ENCODE data around the gene B3GALT2. TPM values are rescaled to one million over a fixed set of nuclear protein-coding genes. Genes with fewer than 3 reads are reported as not detected.
A peak's percentile ranks its signal among the peaks of the same experiment; 100 is the strongest.

The B3GALT2 gene
- total RNA-seq, 2 donors from 2014 or later: 0.33 to 0.52 TPM

DNA sequence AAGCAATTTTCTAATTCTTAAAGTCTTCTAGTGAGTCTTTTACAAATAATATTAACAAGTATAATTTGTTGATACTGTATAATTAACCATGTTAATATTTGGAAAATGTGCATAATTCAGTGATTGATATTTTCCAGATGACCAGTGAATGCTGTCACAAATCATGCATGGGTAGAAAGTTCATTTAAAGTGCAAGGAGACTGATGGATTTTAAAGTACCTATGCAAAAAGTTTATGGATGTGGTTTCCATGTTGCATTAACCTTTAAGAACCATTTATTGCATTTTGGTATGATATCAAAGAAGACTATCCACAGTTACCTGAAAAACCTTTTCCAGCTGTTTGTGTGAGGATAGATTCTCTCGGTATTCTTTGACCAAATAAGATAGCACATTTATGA lies 41.4 kb downstream of the B3GALT2 start:
- Histone ChIP-seq H3K9me3 (no peaks in the 10 kb centered on the region), H3K4me1 (no peaks in the 10 kb centered on the region), H3K27me3 (no peaks in the 10 kb centered on the region), H3K36me3 (replicated peaks in 1 of 2; ENCODE audit: insufficient read depth in 1 of 2, low read depth in 2 of 2) (peaks cover 0 to 11% of the 10 kb centered on the region in 2 donors), H3K27ac (no peak overlapping the region), H3K4me3 (no peak overlapping the region)
- DNase-seq (no peak), ATAC-seq (no peak)
- intact Hi-C loops (cut with DNase I): no loop called here
- TF ChIP-seq, protein P1, sequence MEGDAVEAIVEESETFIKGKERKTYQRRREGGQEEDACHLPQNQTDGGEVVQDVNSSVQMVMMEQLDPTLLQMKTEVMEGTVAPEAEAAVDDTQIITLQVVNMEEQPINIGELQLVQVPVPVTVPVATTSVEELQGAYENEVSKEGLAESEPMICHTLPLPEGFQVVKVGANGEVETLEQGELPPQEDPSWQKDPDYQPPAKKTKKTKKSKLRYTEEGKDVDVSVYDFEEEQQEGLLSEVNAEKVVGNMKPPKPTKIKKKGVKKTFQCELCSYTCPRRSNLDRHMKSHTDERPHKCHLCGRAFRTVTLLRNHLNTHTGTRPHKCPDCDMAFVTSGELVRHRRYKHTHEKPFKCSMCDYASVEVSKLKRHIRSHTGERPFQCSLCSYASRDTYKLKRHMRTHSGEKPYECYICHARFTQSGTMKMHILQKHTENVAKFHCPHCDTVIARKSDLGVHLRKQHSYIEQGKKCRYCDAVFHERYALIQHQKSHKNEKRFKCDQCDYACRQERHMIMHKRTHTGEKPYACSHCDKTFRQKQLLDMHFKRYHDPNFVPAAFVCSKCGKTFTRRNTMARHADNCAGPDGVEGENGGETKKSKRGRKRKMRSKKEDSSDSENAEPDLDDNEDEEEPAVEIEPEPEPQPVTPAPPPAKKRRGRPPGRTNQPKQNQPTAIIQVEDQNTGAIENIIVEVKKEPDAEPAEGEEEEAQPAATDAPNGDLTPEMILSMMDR (IDR thresholded peaks at IDR 0.05): no peak
- TF ChIP-seq POLR2A (IDR thresholded peaks at IDR 0.05): no peak
- 92 to 100% methylated on average over 1 of the region's 1 CpG for WGBS, 2 donors

DNA sequence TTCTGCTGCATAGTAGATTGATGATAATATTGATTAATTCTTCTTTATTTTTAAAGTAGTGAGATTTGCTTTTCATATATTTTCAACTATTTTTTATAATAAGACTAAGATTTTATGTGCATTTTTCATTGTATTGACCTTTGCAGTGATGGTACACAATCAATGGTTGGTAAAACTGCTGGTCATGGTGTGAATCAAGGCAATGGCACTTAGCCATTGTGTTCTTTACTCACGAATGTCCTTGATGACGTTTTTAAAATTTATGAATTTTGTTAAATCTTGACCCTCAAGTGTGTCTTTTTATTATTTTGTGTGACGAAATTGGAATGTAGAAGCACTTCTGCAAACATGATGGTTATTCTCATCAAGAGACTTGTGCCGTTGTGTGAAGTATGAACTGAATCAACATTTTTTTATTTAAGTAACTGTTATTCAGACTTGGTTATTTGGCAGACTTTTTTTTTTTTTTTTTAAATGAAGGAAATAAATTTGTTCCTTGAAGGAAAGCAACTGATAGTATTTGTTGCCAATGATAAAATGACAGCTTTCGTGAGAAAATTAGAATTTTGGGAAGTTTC lies 42.0 kb downstream of the B3GALT2 start:
- intact Hi-C loops (cut with DNase I): no loop called here
- TF ChIP-seq POLR2A (IDR thresholded peaks at IDR 0.05): no peak
- TF ChIP-seq, protein P1 (IDR thresholded peaks at IDR 0.05): no peak
- Histone ChIP-seq H3K4me3 (no peak overlapping the region), H3K4me1 (no peaks in the 10 kb centered on the region), H3K27ac (no peak overlapping the region), H3K36me3 (replicated peaks in 1 of 2; ENCODE audit: insufficient read depth in 1 of 2, low read depth in 2 of 2) (peaks cover 0 to 14% of the 10 kb centered on the region in 2 donors), H3K27me3 (no peaks in the 10 kb centered on the region), H3K9me3 (no peaks in the 10 kb centered on the region)
- WGBS, 2 donors: 70 to 72% methylated on average over 5 of the region's 5 CpGs
- ATAC-seq: no peak
- no peak for DNase-seq

DNA sequence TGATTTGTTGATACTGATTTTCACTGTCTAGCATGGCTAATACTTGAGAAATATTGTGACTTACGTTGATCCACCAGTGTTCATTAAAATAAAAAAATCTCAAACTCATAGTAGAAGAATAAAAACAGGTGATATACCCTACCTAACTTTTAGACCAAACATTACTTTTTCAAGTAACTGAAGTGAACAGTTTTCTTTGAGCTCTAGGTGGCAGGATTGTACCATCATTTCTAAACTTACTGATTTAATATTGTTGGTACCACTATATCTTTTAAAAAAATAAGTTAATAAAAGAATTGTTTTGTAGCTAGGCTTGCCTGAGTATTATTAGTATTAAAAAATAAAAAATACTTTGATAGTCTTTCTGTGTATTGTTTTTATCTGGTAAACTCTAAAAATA lies 43.1 kb downstream of the B3GALT2 start:
- Histone ChIP-seq H3K27me3 (no peaks in the 10 kb centered on the region), H3K27ac (no peak overlapping the region), H3K4me1 (no peaks in the 10 kb centered on the region), H3K36me3 (replicated peaks in 1 of 2; ENCODE audit: insufficient read depth in 1 of 2, low read depth in 2 of 2) (peaks cover 0 to 11% of the 10 kb centered on the region in 2 donors), H3K9me3 (no peaks in the 10 kb centered on the region), H3K4me3 (no peak overlapping the region)
- ATAC-seq: no peak
- no peak for DNase-seq
- no peak for TF ChIP-seq POLR2A (IDR thresholded peaks at IDR 0.05)
- TF ChIP-seq, protein P1 (IDR thresholded peaks at IDR 0.05): peak in 6 of 7 experiments; percentile 7 to 32 (median 27)
- intact Hi-C loops (cut with DNase I): no loop called here
- 78% methylated on average over 1 of the region's 1 CpG for WGBS, 2 donors

DNA sequence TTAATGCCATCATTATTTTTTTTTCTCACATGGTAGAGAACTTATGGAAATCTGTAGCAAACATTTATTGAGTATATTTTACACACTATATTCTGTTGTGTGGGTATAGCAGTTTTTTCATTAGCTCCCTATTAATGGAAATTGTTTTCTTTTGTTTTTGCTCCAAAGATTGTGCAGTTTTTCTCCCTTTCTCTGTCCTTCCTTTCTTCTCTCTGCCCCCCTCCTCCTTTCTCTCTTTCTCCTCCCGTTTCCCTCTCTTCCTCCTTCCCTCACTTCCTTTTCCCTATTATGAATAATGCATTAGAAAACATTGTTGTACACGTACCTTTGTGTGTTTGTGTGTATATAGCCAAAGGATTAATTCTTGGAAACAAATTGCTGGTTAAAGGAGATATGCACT lies 44.0 kb downstream of the B3GALT2 start:
- Histone ChIP-seq H3K4me1 (no peaks in the 10 kb centered on the region), H3K9me3 (no peaks in the 10 kb centered on the region), H3K4me3 (no peak overlapping the region), H3K36me3 (replicated peaks in 1 of 2; ENCODE audit: insufficient read depth in 1 of 2, low read depth in 2 of 2) (peaks cover 0 to 8% of the 10 kb centered on the region in 2 donors), H3K27ac (no peak overlapping the region), H3K27me3 (no peaks in the 10 kb centered on the region)
- TF ChIP-seq, protein P1 (IDR thresholded peaks at IDR 0.05): no peak
- no peak for TF ChIP-seq POLR2A (IDR thresholded peaks at IDR 0.05)
- ATAC-seq (no peak), DNase-seq (no peak)
- WGBS, 2 donors: 64 to 75% methylated on average over 2 of the region's 2 CpGs
- intact Hi-C loops (cut with DNase I): no loop called here

DNA sequence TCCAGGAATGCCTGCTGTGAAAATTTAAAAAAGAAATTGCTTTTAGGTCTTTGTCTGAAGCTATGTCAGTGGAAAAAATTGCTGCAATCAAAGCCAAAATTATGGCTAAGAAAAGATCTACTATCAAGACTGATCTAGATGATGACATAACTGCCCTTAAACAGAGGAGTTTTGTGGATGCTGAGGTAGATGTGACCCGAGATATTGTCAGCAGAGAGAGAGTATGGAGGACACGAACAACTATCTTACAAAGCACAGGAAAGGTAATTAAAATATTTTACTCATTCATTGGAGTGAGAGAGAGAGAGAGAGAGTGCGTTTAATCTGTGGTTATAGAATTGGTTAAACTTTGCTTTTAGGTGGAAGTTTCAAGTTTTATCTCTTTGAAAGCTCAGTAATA lies 44.6 kb downstream of the B3GALT2 start:
- intact Hi-C loops (cut with DNase I): no loop called here
- H3K27me3 ChIP-seq: no peaks in the 10 kb centered on the region
- 72 to 79% methylated on average over 3 of the region's 3 CpGs for WGBS, 2 donors
- DNase-seq (no peak), ATAC-seq (no peak)
- H3K4me3 ChIP-seq: no peak overlapping the region
- no peak for TF ChIP-seq POLR2A (IDR thresholded peaks at IDR 0.05)
- TF ChIP-seq, protein P1 (IDR thresholded peaks at IDR 0.05): no peak
- H3K4me1 ChIP-seq: no peaks in the 10 kb centered on the region
- no peak overlapping the region for H3K27ac ChIP-seq
- H3K9me3 ChIP-seq: no peaks in the 10 kb centered on the region
- H3K36me3 ChIP-seq (replicated peaks in 1 of 2; ENCODE audit: insufficient read depth in 1 of 2, low read depth in 2 of 2): peaks cover 0 to 8% of the 10 kb centered on the region in 2 donors
